ENCODE measurements around the gene TMOD4.

The TMOD4 gene

DNA sequence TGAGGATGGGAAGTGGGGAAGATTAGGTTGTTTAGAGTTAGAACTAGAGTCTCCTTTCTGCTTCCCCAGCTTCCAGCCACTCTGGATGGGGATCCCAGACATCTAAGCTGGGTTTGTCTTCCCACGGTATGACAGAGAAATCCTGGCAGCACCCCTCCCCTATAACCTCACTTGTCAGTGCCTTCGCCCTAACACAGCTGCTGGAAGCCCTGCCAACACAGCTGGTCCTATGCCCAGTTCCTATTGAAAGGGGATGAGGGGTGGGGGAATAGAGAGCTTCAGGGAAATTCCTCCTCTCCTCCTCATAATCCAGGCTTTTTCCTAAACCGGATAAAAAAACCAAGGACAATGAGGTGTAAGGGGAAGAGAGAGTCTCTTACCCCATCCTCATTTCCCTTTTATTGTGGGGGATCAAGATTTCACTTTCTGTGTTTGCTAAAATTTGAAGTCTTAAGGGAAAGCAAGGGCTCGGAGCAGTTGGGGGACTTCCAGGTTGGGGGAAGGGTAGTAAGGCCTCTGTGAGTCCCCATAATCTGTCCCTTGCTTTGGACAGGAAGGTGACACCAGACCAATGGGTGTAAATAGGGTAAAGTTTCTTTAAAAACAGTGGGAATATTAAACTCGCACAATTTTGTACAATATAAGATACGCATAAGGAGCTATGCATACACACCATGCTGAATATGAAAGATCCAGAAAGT lies 590 bp downstream of the TMOD4 start:
- no peak for DNase-seq

DNA sequence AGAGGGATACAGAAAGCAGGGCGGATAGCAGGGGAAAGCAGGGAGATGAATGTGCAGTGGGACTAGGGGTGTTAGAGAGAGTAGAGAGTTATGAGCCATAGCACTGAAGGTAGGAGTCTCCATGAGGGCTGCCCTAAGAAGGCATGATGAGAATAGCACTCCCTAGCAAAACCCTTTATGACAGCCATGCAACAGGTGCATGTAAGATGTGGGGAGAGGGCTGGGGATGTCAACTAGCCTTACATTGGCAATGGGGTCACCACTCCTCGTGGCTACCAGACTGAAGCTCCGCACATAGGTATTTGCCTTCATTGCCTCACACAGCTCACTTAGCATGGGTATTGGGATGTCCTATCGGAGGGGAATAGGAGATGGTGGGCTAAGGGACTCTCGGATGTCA lies 4.6 kb downstream of the TMOD4 start:
- DNase-seq = no peak

DNA sequence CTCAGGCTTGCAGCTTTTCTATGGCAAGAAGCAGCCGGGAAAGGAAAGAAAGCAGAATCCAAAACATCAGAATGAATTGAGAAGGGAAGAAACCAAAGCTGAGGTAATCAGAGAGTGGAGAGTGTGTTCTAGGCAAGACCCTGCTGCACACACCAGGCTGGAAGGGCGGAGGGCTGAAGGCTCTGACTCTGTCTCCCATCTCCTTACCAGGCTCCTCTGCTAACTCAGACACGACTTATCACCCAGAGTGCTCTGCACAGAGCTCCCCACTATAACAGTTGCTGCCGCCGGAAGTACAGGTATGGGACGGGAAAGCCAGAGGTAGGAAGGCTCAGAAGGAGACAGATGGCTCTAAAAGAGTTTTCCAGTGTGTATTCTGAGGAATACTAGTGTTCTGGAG lies 8.7 kb downstream of the TMOD4 start:
- no peak for DNase-seq

DNA sequence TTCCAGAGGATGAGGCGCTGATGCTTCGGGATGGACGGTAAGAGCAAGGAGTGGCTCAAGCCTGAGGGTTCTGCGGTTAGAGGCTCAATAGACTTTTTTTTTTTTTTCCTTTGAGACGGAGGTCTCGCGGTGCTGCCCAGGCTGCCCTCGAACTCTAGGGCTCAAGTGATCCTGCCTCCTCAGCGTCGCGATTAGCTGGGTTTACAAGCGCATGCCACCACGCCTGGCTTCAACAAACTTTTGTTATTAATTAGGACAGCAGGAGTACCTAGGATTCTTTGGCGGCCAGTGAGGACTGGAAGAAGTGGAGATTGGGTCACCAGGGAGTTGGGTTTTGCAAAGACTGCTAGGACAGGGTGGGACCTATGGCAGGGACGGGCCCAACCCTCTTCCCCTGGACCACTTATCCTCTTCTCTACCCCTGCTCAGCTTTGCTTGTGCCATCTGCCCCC lies 9.2 kb downstream of the TMOD4 start:
- peak; percentile 62 for DNase-seq

DNA sequence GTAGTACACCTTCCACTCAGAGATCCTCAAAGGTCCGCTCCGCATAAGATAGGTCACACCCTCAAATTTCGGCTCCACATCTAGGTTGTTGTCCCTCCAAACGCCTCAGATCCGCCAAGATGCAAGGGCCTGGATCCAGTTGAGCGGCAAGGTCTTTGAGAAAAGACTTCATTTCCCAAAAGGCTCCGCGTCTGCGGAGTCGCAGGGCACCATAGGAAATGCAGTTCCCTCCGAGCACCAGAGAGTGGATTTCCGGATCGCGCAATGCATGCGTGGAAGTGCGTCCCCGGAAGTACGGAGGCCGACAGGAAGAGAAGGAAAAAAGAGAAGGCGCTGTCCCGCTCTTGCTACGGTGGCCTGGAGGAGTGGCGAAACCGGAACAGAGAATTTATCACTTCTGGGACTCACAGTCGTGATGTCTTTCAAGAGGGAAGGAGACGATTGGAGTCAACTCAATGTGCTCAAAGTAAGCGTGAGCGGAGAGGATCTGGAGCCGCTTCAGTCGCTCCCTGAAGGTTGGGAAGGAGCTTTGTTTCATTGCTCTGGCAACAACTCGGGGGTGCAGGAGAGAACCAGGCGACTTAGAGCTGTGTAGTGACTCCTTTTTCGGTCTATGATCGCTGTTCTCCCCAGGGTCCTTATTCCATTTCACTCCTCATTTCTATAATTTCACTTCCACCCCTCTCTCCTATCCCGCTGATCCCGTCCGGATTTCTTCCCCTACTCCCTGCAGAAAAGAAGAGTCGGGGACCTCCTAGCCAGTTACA lies 9.9 kb downstream of the TMOD4 start, which contains the start of the genes LYSMD1 and SCNM1:
Gene LYSMD1, minus strand, starts transcription at position 165 of the 767 bp plus-strand sequence. CDS start 644 bp downstream, outside the sequence.
Gene SCNM1, plus strand, starts transcription at position 407 of the 767 bp plus-strand sequence. Its CDS starts 9 bp downstream, at position 416.
- peak; percentile 100 for DNase-seq

DNA sequence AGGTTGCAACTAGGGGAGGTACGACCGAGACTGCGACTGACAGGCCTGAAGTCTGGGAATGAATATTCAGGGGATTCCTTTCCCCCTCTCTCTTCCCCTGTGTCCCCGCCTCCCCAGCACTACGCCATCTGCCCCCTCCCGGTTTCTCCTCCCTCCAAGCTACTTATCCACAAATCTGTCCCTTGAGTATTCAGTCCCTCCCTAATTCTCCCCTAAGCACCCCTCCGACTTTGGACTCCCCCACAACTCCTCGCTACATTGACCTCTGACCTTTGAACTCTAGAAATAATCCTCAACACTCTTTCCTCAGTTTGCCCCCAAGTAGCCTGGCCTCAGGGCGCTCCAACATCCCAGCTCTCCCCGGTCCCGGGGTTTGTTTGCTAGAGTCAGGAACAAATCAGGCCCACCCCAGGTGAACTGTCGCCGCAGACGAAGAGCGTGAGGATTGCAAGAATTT lies 10.5 kb downstream of the TMOD4 start:
- peak; percentile 98 for DNase-seq

DNA sequence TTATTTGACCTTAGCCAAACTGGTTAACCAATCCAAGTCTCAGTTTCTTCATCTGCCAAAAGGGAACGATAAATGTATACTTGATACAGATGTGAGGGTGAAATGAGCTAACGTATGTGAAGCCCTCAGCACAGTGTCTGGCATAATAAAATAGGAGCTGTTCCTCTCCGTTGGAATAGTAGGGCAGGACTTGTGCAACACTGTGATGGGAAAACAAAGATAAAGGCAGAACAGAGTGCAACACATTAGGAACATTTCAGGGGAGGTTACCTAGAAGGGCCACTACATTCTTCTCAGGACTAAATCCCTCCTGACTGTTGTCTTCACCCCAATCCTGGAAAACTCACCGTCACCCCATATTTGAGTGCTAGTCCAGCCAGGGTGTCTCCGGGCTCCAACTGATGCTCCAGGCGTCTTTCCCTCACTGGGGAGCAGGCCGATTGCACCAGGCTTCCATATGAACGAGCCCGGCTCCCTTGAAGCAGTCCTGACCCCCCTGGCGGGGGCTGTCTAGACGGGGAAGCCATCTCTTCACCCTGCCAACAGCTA lies 11.0 kb downstream of the TMOD4 start:
- peak; percentile 54 for DNase-seq

DNA sequence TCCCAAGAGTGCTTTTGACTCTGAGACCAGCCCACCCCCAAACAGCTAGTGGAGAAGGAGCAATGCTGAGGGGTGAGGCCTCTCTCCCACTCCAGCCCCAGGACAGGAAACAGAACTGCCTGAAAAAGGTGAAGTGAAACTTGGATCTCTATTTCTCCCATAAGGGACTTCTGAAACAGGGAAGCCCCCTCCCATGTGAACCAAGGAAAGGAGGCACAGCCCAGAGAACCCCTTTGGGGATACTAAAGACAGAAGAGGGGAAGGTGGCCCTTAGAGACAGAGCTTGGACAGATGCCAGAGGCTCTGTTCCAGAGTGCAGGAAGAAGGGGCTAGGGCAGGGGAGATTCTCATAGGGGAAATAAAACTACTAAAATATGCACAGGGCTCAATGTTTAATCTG lies 16.4 kb downstream of the TMOD4 start:
- DNase-seq = no peak

DNA sequence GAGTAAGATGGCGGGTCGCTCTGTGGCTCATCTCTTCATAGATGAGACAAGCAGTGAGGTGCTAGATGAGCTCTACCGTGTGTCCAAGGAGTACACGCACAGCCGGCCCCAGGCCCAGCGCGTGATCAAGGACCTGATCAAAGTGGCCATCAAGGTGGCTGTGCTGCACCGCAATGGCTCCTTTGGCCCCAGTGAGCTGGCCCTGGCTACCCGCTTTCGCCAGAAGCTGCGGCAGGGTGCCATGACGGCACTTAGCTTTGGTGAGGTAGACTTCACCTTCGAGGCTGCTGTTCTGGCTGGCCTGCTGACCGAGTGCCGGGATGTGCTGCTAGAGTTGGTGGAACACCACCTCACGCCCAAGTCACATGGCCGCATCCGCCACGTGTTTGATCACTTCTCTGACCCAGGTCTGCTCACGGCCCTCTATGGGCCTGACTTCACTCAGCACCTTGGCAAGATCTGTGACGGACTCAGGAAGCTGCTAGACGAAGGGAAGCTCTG lies 17.0 kb downstream of the TMOD4 start:
- no peak for DNase-seq

DNA sequence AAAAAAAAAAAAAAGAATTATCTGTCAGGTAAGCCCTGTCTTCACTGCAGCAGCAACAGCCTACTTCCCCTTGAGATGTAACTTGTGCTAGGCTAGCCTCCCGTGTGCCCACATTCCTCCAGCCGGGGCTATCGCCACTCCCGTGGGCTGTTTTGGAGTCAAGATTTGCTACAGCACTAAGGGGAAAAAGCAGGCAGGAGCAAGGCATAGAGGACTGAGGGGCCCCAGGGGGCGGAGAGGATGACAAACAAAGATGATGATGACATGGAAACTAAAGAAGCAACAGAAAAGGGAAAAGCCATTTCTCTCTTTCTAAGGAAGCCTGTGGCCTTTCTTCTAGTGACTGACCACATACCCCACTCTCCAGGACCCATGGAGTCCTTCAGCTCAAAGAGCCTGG lies 17.5 kb downstream of the TMOD4 start:
- DNase-seq = no peak

DNA sequence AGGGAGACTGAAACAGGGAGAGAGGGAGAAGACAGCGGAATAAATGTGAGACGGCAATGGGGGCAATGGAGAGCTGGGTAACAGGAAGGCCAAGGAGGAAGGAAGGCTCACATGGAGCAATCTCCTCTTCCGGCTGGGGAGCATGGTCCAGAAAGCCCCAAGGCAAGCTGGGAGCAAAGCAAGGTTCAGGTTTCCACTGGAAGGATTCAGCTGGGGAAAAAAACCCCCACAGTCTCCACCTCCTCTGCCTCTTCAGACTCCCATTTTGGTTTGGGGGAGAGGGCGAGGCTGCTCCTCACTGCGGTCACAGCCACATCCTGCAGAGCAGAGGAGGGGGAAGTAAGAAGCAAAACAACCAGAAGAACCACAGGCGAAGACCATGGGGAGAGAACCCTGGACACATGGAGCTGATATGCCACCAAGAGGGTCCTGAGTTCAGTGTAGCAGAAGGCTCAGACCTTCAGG lies 18.7 kb downstream of the TMOD4 start:
- no peak for DNase-seq

DNA sequence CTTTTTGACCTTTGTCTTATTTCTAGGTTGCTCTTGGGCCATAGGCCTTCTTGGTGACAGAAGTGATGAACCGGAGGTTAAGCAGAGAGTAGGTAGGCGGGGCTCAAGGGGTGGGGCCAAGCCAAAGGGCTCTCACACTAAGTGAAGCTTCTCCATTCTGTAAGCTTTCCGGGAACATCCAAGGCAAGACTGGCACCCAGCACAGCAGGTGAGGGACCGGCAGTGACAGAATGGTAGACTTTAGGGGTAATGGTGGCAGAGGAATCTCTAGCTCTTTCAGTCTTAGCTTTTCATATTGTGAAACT lies 19.3 kb downstream of the TMOD4 start, which contains the start of gene TNFAIP8L2:
Gene TNFAIP8L2, plus strand, starts transcription at position 135 of the 305 bp plus-strand sequence. CDS start 2,049 bp downstream, outside the sequence.
- DNase-seq = peak; percentile 47

DNA sequence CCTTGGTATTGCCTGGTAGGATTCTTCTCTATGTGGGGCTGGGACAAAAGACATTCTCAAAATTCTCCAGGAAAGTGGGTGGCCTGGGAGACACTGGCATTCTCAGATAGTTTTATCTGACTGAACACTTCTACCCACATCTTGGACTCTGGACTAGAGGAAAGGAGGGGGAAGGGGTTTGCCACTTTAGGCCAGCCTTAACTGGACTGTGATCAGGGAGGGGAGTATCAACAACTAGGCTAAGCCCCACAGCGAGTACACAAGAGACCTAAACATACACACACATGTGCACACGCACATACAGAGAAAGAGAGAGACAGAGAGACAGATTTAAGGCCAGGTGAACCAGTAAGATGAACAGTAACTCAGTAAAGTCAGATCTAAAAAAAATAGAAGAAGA lies 28.1 kb downstream of the TMOD4 start:
- DNase-seq = no peak

DNA sequence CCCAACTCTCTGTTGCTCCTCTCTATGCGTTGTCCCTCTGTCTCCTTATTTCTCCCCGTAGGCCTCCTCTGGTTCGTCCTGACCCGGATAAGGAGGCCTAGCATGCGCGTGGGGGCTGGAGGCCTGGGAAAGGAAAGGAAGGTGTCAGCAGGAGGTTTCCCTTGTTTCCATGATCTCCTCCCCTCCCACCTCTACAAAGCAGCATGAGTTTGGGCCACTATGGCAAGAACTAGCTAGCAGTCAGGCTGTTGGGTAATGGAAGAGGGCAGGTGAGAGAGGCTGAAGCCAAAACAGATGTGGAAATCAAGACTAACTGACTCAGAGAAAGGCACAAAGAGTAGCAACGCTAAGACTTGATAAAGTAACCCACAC lies 28.7 kb downstream of the TMOD4 start:
- no peak for DNase-seq

DNA sequence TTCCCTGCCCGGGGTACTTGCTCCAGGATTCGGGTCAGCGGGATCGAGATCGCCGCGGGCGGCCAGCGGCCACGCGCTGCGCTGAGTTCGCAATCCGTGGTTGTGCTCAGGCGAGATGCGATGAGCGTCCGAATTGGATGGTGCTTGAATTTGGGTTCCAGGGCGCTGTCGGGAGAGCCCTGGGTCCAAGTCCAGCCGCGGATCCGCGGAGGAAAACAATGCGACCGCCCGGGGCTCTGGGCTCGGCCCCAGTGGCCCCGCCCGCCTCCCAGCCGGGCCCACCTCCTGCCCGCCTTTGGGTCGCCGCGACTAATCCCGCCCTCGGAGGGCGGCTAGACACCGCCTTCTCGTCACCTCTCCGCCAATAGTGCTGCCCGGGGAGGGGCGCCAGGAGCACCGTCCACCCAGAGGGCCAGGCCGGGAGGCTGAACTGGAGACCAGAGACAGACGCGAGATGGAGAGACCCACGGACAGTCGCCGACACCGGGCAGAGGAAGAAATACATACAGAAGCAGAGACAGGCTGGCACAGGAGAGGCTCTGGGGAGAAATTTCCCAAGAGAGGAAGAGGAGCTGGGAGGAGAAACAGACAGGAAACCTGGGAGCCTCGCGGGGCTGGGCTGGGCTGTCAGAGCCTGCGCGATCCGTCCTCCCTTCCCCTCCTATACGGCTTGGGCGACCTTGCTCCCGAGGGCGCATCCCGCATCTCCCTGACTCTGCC lies 29.2 kb downstream of the TMOD4 start, which contains the start of gene SEMA6C:
Gene SEMA6C, minus strand, starts transcription at position 220 of the 720 bp plus-strand sequence. CDS start 4,010 bp downstream, outside the sequence.
- peak; percentile 97 for DNase-seq

DNA sequence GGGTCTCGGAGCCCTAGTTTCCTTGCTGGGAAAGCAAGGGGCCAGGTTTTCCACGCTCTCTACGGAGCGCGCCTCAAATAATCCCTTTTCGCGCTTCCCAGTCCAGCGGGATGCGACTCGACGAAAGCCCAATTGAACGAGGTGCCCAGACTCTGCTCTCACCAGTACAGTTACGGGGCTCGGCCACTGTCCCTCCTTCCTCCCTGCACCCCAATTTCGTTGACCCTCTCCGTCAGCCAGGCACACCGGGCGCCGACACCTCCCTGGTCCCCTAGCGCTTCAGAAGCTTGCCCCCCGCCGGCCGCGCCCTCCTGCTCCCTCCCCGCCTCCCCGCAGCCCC lies 29.7 kb downstream of the TMOD4 start:
- DNase-seq = peak; percentile 69

DNA sequence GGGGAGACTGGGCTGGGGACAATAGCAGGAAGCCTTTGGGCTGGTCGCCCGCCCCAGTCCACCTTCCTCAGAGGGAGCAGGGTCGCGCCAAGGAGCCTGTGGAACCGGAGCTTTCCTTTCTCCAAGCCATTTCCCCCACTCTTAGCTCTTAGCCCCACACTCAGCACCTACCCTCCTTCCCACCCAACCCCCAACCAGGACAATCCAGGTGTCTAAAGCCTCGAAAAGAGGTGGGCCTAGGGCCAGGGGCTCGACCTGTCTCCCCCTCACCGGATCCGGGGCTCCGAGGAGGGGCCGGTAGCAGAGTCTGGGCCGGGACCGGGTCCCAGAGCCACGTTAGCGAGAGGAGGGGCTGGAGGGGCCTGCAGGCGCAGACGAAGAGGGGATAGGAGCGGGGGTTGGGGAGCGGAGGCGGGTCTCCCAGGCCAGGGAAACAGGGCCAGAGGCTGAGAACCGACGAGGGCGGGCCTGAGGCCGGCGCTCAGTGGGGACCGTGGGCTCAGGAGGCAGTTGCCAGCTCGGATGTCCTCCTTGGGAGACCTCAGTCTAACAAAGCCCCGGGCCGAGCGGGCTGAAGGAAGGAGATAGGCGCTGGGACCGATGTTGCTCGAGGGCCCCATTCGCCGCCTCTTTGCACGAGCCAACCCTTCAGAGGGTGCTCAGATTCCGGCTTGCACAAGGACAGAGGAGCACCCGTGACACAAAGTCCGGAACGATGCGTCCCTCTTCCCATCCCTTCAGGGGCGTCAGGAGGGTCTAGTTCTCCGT lies 30.3 kb downstream of the TMOD4 start:
- peak; percentile 69 for DNase-seq

DNA sequence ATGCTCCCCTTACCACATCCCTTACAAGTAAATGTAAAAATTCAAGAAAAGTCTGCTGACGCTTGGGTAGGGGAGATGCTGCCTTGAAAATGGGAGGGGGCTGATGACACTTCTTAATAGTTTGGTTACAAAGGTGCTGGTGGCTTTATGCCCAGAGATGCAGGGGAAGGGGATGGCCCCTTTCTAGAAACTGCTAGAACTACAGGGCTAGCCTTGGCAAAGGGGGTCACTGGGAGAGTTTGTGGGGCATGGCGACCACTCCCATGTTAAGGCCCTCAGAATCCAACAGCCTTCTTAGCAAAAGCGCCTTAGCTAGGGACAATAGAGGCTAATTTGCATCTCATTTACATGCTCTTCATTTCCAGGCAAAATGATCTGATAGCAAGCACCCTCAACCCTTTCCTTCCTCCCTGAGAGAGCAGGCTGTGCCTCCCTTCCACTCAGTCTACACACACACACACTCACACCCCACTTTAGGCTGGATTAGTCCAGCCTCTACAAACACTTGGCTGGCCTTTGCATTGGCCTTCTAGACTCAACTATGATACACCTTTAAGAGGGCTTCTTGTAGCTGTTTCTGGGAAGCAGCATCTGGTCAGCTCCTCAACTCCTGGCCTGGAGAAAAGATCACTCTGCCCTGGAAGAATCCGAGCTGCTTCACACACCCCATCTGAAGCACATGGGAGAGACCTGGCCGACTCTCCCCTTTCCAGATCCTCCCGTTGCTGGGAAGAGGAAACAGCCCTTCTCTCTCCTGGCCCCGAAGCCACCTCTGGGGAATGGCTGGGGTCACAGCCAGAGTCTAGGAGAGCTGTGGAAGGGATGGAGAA lies 31.1 kb downstream of the TMOD4 start:
- peak; percentile 42 for DNase-seq

DNA sequence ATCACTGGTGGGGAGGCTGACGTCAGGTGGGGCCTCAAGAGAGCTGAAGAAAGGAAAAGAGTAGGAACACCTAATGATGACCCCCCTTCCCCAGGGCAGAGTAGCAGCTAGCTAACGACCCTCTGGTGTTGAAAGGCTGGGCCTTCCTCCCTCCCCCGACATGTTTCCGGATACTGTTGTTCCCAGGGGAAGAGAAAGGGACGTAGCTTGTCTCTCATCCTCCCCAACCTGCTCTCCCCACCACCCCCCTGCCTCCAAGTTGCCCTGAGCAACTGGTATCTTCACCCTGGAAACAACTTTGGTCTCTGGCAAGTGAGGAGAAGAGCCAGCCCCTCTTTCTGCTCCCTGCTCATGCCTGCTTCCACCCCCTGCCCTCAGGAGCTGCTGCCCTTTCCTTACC lies 31.8 kb downstream of the TMOD4 start:
- peak; percentile 42 for DNase-seq

DNA sequence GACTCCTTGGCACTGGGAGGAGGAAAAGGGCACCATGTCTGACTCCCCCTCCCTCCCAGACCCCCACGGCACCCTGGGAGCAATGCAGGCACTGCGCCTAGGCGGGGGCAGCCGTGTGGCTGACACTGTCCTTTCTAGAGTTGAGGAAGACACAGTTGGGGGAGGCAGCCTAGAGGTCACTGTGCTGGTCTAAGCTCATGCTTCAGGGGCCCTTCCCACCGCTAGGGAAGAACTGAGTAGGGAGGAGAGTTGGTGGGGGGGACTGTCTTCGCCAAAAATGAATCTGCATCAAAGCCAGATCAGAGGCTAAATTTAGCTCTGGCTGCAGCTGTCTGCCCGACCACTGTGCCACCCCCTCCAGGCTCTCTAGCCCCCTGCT lies 32.7 kb downstream of the TMOD4 start:
- peak; percentile 65 for DNase-seq

DNA sequence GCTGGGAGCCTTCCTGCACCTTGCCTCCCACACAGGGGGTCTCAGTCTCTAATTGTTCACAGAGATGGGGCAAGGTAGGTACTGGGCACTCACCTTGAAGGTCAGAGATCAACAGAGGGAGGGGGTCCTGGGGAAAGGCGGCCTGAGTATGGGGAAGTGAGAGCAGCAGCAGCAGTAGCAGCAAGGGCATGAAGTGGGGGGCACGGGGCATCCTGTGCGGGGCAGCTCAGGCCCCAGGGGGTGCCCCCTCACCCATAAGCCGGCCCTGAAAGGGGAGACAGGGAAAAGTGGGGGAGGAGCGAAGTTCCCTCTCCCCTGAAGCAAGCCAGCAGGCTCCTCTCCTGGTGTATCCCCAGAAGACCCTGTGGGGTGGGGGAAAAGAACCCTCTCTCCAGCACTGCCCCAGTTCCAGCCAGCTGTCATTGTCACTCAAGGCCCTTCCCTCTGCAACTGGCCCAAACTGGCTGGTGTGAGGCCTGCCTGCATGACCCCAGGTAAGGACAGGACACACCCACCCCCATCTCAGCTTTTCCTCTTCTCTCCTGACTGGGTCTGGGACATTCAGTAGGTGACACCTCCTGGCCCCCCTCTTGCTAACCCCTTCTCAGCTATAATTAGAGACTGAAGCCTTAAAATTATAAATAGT lies 33.2 kb downstream of the TMOD4 start:
- peak; percentile 80 for DNase-seq
